Liver (tissue), 9 donors: ENCODE results near the gene CARMIL1. TPM values are rescaled to one million over a fixed set of nuclear protein-coding genes. Genes with fewer than 3 reads are reported as not detected.

Experiments
- DNase-seq: peaks from one replicate; pipeline ENCODE4 v3.0.0-alpha.2; 2017; ENCODE audit warnings: low spot score
- H3K27ac ChIP-seq, 2 donors: one replicate each; pipeline ENCODE4 v1.7.0; 2013; ENCODE audit warnings: inconsistent platforms in 2 of 2, low read length in 2 of 2, control low read depth in 1 of 2, low read depth in 1 of 2, mild to moderate bottlenecking in 1 of 2
- H3K27me3 ChIP-seq, 4 donors: one replicate each; pipeline versions ENCODE4 v1.6.1 to v1.7.0; 2013; ENCODE audit warnings: low read length in 3 of 4, inconsistent platforms in 1 of 4, mild to moderate bottlenecking in 1 of 4, moderate library complexity in 1 of 4; ENCODE audit not compliant: control insufficient read depth in 4 of 4, insufficient read depth in 4 of 4
- H3K36me3 ChIP-seq, 4 donors: one replicate each; pipeline versions ENCODE4 v1.6.1 to v1.7.0; 2013; ENCODE audit warnings: low read length in 3 of 4, mild to moderate bottlenecking in 3 of 4, low read depth in 1 of 4, moderate library complexity in 1 of 4; ENCODE audit not compliant: control insufficient read depth in 4 of 4, insufficient read depth in 3 of 4
- H3K4me1 ChIP-seq, 4 donors: one replicate each; pipeline versions ENCODE4 v1.6.1 to v1.7.0; 2013; ENCODE audit warnings: low read length in 3 of 4, mild to moderate bottlenecking in 3 of 4, moderate library complexity in 1 of 4; ENCODE audit not compliant: control insufficient read depth in 4 of 4, insufficient read depth in 4 of 4
- H3K4me3 ChIP-seq, 3 donors: one replicate each; pipeline versions ENCODE4 v1.6.1 to v1.7.0; 2013; ENCODE audit warnings: low read length in 3 of 3, control low read depth in 1 of 3, low read depth in 1 of 3, mild to moderate bottlenecking in 1 of 3
- H3K9ac ChIP-seq, 2 donors: one replicate each; pipeline ENCODE4 v1.7.0; 2013; ENCODE audit warnings: low read length in 2 of 2, mild to moderate bottlenecking in 2 of 2, moderate library complexity in 2 of 2, control low read depth in 1 of 2, low read depth in 1 of 2
- H3K9me3 ChIP-seq, 4 donors: one replicate each; pipeline versions ENCODE4 v1.6.1 to v1.7.0; 2013; ENCODE audit warnings: low read length in 3 of 4; ENCODE audit not compliant: control insufficient read depth in 4 of 4
- CTCF ChIP-seq: fragments of 150-350 bp; IDR thresholded peaks from 2 replicates; pipeline ENCODE4 v1.5.1; 2017; ENCODE audit warnings: improper control_type of control experiment, low read depth, low read length; ENCODE audit not compliant: missing input control
- EGR1 ChIP-seq, 2 donors: IDR thresholded peaks; 2 replicates each; pipeline ENCODE4 v1.6.1; 2016 to 2018; ENCODE audit warnings: antibody characterized with exemption in 2 of 2, low read depth in 2 of 2
- FOXA1 ChIP-seq: IDR thresholded peaks from 2 replicates; pipeline ENCODE4 v1.6.1; 2016; ENCODE audit warnings: antibody characterized with exemption
- GABPA ChIP-seq, 2 donors: IDR thresholded peaks in 1 of 2; conservative IDR thresholded peaks in 1 of 2; 2 replicates each; pipeline ENCODE4 v1.6.1; 2016; ENCODE audit warnings: antibody characterized with exemption in 2 of 2, mild to moderate bottlenecking in 1 of 2, moderate library complexity in 1 of 2
- HNF4A ChIP-seq, 2 donors: conservative IDR thresholded peaks; 2 replicates each; pipeline ENCODE4 v1.6.1; 2016; ENCODE audit warnings: antibody characterized with exemption in 2 of 2, mild to moderate bottlenecking in 2 of 2
- HNF4G ChIP-seq: IDR thresholded peaks from 2 replicates; pipeline ENCODE4 v1.6.1; 2016; ENCODE audit warnings: antibody characterized with exemption
- JUND ChIP-seq, 2 donors: IDR thresholded peaks; 2 replicates each; pipeline ENCODE4 v1.6.1; 2016; ENCODE audit warnings: antibody characterized with exemption in 2 of 2
- MAX ChIP-seq: IDR thresholded peaks from 2 replicates; pipeline ENCODE4 v1.6.1; 2016; ENCODE audit warnings: antibody characterized with exemption
- NR2F2 ChIP-seq: IDR thresholded peaks from 2 replicates; pipeline ENCODE4 v1.6.1; 2016; ENCODE audit warnings: antibody characterized with exemption
- RAD21 ChIP-seq, 2 donors: IDR thresholded peaks; 2 replicates each; pipeline ENCODE4 v1.6.1; 2016; ENCODE audit warnings: antibody characterized with exemption in 2 of 2, mild to moderate bottlenecking in 2 of 2
- REST ChIP-seq: IDR thresholded peaks from 2 replicates; pipeline ENCODE4 v1.6.1; 2016; ENCODE audit warnings: antibody characterized with exemption, mild to moderate bottlenecking
- RXRA ChIP-seq, 2 donors: IDR thresholded peaks; 2 replicates each; pipeline ENCODE4 v1.6.1; 2017 to 2018; ENCODE audit warnings: antibody characterized with exemption in 2 of 2, mild to moderate bottlenecking in 1 of 2
- SP1 ChIP-seq: IDR thresholded peaks from 2 replicates; pipeline ENCODE4 v1.6.1; 2018; ENCODE audit warnings: antibody characterized with exemption, mild to moderate bottlenecking
- TAF1 ChIP-seq: conservative IDR thresholded peaks from 2 replicates; pipeline ENCODE4 v1.6.1; 2016; ENCODE audit warnings: antibody characterized with exemption, mild to moderate bottlenecking
- YY1 ChIP-seq: IDR thresholded peaks from 2 replicates; pipeline ENCODE4 v1.6.1; 2016; ENCODE audit warnings: antibody characterized with exemption, mild to moderate bottlenecking
- ZBTB33 ChIP-seq: IDR thresholded peaks from 2 replicates; pipeline ENCODE4 v1.6.1; 2016; ENCODE audit warnings: antibody characterized with exemption
- WGBS: extraction: QIAGEN DNeasy Blood & Tissue Kit; methylation state at CpG from one replicate; pipeline ENCODE4 v1.1.7; 2013; 5-methylcytosine and 5-hydroxymethylcytosine counted together
- polyA plus RNA-seq, 2 donors: library from polyadenylated mRNA; stranded (reverse) in 1 of 2; unstranded in 1 of 2; fragments of 200-250 nt in 1 of 2; fragments of >200 nt in 1 of 2; fragmentation: Nextera tagmentation in 1 of 2; extraction: Ambion mirVana in 1 of 2; gene quantifications; one replicate each; pipeline versions ENCODE4 v1.2.1 to v1.2.3, GENCODE V29; 2013 to 2015
- total RNA-seq, 2 donors: library from RNA; depleted of rRNA; stranded (reverse); fragments of >200 nt; gene quantifications; one replicate each; pipeline ENCODE4 v1.2.3, GENCODE V29; 2014
- donor health status: healthy.
- donor health status: healthy.
- donor health status: healthy.
- donor health status: healthy.
- donor health status: healthy.

Gene CARMIL1
- total and polyA plus RNA-seq, 4 donors, result 1.4 to 9.5 (median 3.5) TPM

GRCh38 chr6:25482996-25483395 lies 203.8 kb downstream of the CARMIL1 start:
- H3K4me1 ChIP-seq, result no peaks in the 10 kb centered on the region
- no peak for DNase-seq
- no peak overlapping the region for H3K9ac ChIP-seq
- TF ChIP-seq REST (no peak), CTCF (no peak), HNF4A (conservative IDR thresholded peaks at IDR 0.05) (no peak), GABPA (IDR thresholded peaks at IDR 0.05 in 1 of 2, conservative IDR thresholded peaks at IDR 0.05 in 1 of 2) (no peak)
- no peaks in the 10 kb centered on the region for H3K9me3 ChIP-seq
- no peaks in the 10 kb centered on the region for H3K36me3 ChIP-seq
- no peaks in the 10 kb centered on the region for H3K27me3 ChIP-seq
- H3K27ac ChIP-seq, result no peak overlapping the region
- H3K4me3 ChIP-seq, result no peak overlapping the region
- 92% methylated on average over 1 of the region's 1 CpG for WGBS

GRCh38 chr6:25483943-25484342 lies 204.8 kb downstream of the CARMIL1 start:
- Histone ChIP-seq H3K4me1 (no peaks in the 10 kb centered on the region), H3K27ac (no peak overlapping the region), H3K4me3 (no peak overlapping the region), H3K9ac (no peak overlapping the region), H3K27me3 (no peaks in the 10 kb centered on the region), H3K9me3 (no peaks in the 10 kb centered on the region), H3K36me3 (no peaks in the 10 kb centered on the region)
- WGBS, result 94% methylated on average over 5 of the region's 5 CpGs
- TF ChIP-seq TAF1 (no peak), GABPA (IDR thresholded peaks at IDR 0.05 in 1 of 2, conservative IDR thresholded peaks at IDR 0.05 in 1 of 2) (no peak), REST (no peak), MAX (no peak), NR2F2 (no peak), YY1 (no peak), HNF4G (no peak), ZBTB33 (no peak), RXRA (IDR thresholded peaks at IDR 0.05) (no peak), JUND (IDR thresholded peaks at IDR 0.05) (no peak), HNF4A (conservative IDR thresholded peaks at IDR 0.05) (no peak), SP1 (no peak), FOXA1 (no peak), RAD21 (IDR thresholded peaks at IDR 0.05) (no peak), EGR1 (IDR thresholded peaks at IDR 0.05; ENCODE audit: low read depth in 2 of 2) (no peak)
- no peak for DNase-seq
